ENCODE data around the gene NLGN1. TPM values are rescaled to one million over a fixed set of nuclear protein-coding genes. Genes with fewer than 3 reads are reported as not detected.

NLGN1 gene
- total and polyA plus RNA-seq, 2 of the 13 experiments (the other 11 are each of a cell fraction or from before 2014, with no cell fraction given), result not detected

- TF ChIP-seq NR2C2 (CRISPR knock-in tag; IDR thresholded peaks at IDR 0.05; ENCODE audit: borderline replicate concordance), result no peak
- TF ChIP-seq SCMH1 (CRISPR knock-in tag; IDR thresholded peaks at IDR 0.05; ENCODE audit: borderline replicate concordance), result no peak
- no peak for TF ChIP-seq HNRNPL (IDR thresholded peaks at IDR 0.05; ENCODE audit: low read depth, low read length)
Measured at GRCh38 chr3:174331095-174331800, 933.7 kb downstream of the NLGN1 start (continued).

GRCh38 chr3:174332391-174332790, 934.8 kb downstream of the NLGN1 start:
- no peak for TF ChIP-seq ZNF678 (CRISPR knock-in tag; IDR thresholded peaks at IDR 0.05)
- no peak for TF ChIP-seq ZNF30 (CRISPR knock-in tag; IDR thresholded peaks at IDR 0.05)
- no peak for TF ChIP-seq IRF9 (CRISPR knock-in tag; IDR thresholded peaks at IDR 0.05; ENCODE audit: borderline replicate concordance)
- TF ChIP-seq RORA (CRISPR knock-in tag; IDR thresholded peaks at IDR 0.05), result no peak
- TF ChIP-seq CHD4 (IDR thresholded peaks at IDR 0.05; ENCODE audit: borderline replicate concordance, low read length), result no peak
- TF ChIP-seq TFDP2 (CRISPR knock-in tag; IDR thresholded peaks at IDR 0.05), result no peak
- TF ChIP-seq NFRKB (IDR thresholded peaks at IDR 0.05), result no peak
- no peak for TF ChIP-seq NFKBIZ (CRISPR knock-in tag; IDR thresholded peaks at IDR 0.05)
- TF ChIP-seq ZNF619 (CRISPR knock-in tag; IDR thresholded peaks at IDR 0.05), result no peak
- no peak for TF ChIP-seq RAD21 (CRISPR knock-in tag; IDR thresholded peaks at IDR 0.05)
- intact Hi-C loops (cut with micrococcal nuclease; ENCODE audit: unreplicated experiment), result no loop called here
- ChIA-PET CTCF (ENCODE audit: low intra/inter-chr PET ratio, low total read pairs) (no interaction called here), POLR2A (no interaction called here)
- DNase-seq (ENCODE audit: low spot score) (no peak), ATAC-seq (no peak), FAIRE-seq (no peak)
- H3K9ac ChIP-seq (ENCODE audit: insufficient read depth, low read depth, low read length), result no peak overlapping the region
- H3K4me3 ChIP-seq (replicated peaks in 1 of 3; ENCODE audit: insufficient read depth in 1 of 3, low read depth in 2 of 3, low read length in 3 of 3), result no peak overlapping the region
- H4K20me1 ChIP-seq (ENCODE audit: insufficient read depth, low read length), result no peaks in the 10 kb centered on the region
- H3K79me2 ChIP-seq (ENCODE audit: insufficient read depth, low read length), result no peaks in the 10 kb centered on the region
- 0% methylated on average over 2 of the region's 2 CpGs for WGBS (ENCODE audit: low lambda C conversion rate)
- H3K4me2 ChIP-seq (ENCODE audit: low read depth, low read length), result no peak overlapping the region
- H3K36me3 ChIP-seq (replicated peaks in 1 of 2; ENCODE audit: control insufficient read depth in 1 of 2, insufficient read depth in 2 of 2, low read length in 2 of 2), result no peaks in the 10 kb centered on the region
- no peaks in the 10 kb centered on the region; the same call in none of the 2 replicates for H3K9me3 ChIP-seq (ENCODE audit: low read length)
- no TSS peak for BruUV-seq (replicated peaks)
- H3K4me1 ChIP-seq (ENCODE audit: insufficient read depth, low read length), result no peaks in the 10 kb centered on the region
- no peak overlapping the region for H2AFZ ChIP-seq (ENCODE audit: low read length)
- in situ Hi-C loops (cut with HindIII; ENCODE audit: extremely low pct_ligation_motif_present, low pct_unique_long_range_greater_than_20kb), result no loop called here
- no peaks in the 10 kb centered on the region for H3K27me3 ChIP-seq (ENCODE audit: control insufficient read depth in 1 of 2, insufficient read depth in 2 of 2, low read length in 2 of 2)
- no peak overlapping the region for H3K27ac ChIP-seq (ENCODE audit: extremely low read length, insufficient read depth, low read length)
